Stimulated activated CD8-positive, alpha-beta memory T cell treated with anti-CD3 and anti-CD28 coated beads, Interleukin-7, amount 100 ng/mL, for 24 hours (primary cell): ENCODE measurements around the gene ATP6V0A4.

ENCODE experiments used
- DNase-seq: peaks from one replicate; pipeline ENCODE4 v3.0.0-alpha.2; 2020; ENCODE audit warnings: low read depth

Gene ATP6V0A4

DNA sequence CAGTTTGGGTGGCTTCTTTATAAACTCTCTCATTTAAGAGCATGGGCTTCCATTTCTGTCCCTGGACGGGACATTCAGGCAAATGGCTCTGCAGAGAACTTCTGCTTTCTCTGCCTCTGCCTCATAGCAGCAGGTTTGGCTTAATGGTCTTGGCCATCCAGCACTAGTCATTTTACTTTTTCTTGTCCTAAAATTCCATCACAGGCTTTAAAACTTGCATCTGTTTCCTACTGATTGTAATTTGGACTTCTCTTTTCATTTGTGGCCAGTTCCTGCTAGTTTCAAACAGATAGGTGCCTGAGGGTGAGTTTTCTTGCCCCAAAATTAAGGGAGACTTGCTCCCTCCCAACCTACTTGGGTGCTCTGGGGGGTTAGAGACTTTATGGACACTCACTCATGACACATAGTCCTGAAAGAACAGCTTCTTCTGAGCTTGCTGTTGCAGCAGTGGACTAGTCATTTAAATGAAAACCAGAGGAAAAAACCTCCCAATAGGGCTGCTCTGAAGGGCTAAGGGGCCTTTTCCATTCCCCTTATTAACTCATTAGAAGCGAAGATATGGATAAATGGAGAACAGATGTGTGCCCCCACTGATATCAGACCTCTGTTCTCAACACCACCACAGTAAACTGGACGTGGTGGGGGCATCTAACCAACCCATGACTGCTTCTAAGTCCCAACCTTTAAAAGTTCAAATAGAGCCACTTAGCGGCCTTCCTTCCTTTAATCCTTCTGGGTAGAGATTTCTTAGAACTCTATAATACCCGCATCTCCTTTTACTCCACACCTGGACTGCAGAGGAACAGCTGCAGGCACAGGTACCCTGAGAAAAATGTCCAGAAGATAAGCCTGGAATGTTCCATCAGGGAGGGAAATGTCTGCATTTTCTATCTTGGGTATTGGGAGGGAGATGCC, 135.7 kb downstream of the ATP6V0A4 start:
- no peak for DNase-seq

DNA sequence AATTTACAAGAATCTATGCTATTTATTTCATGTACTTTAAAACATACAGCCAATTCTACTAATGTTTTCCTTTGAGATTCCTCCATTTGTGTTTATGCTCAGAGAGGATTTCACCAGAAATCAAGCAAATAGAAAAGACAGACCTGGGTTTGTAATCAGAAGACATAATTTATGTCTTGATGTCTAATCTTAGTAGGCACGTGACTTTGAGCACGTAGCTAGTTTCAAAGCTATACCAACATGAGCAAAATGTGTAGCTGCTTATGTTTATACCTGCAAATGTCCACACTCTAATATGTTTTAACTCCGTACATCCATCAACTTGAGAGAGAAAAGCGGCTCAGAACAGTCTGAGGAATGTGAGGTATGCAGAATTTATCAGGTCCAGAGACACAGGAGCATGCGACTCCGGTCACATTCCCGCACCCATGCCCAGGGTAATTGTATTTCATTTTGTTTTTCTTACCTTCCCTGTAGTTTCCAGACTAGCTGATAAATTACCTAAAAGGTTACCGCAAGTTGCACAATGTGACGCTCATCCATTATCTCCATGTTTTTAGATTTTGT, 136.8 kb downstream of the ATP6V0A4 start:
- DNase-seq, result no peak

DNA sequence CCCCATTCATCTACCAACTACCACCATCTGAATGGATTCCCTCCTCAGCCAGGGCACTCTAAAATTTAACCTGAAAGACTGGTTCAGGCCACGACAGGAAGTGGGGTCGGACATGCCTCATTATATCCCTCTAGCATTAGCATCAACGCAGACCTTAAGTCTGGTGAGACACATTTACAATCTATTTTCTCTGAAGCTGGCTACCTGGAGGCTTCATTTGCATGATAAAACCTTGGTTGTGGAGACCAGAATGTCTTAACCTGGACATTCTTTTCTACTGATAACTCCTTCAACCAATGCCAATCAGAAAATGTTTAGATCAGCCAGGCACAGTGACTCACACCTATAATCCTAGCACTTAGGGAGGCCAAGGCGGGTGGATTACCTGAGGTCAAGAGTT, 139.1 kb downstream of the ATP6V0A4 start:
- DNase-seq, result no peak

DNA sequence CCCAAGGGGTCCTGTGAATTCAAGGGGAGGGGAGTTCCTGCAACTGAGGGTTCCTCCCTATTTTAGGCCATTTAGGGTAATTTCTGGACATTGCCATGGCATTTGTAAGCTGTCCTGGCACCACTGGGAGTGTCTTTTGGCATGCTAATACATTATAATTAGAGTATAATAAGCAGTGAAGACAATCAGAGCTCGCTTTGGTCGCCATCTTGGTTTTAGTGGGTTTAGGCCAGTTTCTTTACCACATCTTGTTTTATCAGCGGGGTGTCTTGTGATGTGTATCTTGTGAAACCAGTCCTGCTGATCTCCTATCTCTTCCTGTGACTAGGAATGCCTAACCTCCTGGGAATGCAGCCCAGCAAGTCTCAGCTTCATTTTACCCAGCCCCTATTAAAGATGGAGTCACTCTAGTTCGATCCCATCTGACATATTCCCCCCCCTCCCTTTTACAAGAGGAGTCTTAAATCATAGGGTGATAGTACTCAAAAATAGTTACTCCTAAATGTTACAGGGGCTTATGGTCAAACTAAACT, 140.1 kb downstream of the ATP6V0A4 start:
- no peak for DNase-seq

DNA sequence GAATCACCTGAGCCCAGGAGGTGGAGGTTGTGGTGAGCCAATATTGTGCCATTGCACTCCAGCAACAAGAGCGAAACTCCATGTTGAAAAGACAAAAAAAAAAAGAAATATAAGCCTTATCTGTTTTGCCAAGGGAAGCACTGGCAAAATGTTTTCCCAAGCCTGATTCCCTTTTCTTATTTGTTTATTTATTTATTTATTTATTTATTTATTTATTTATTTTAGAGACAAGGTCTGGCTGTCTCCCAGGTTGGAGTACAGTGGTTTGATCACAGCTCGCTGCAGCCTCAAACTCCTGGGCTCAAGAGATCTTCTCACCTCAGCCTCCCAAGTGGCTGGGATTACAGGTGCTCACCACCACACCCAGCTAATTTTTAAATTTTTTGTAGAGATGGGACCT, 141.0 kb downstream of the ATP6V0A4 start:
- no peak for DNase-seq
